Measurements from ENCODE around the gene ZNF490. TPM values are rescaled to one million over a fixed set of nuclear protein-coding genes. Genes with fewer than 3 reads are reported as not detected.
"Not testable (repeated sequence)": the region's sequence is repeated elsewhere in the genome, so short reads cannot be mapped to it uniquely, and the experiment has no call there.

ZNF490 gene
- total and polyA plus RNA-seq, 2 donors (not counting 1 experiment from before 2014, with no cell fraction given), result 5.7 to 21.2 TPM

DNA sequence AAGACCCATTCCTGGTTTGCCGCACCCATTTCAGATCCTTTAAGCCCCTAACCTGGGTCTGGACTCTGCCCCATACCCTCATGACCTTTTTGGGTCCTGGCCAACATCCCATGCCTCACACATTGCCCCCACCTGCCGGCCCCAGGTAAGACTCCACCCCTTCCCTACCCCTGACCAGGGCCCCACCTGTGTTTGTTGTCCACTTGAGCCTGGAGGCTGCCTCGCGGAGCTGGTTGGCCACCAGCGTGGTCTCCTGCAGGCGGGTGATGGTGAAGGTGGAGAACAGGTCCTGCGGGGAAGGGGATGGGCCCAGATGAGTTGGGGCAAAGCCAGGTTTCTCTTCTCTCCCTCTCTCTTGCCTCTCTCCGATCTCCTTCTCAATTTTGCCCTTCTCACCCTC is 36.4 kb upstream of the ZNF490 start:
- no peak for TF ChIP-seq EZH2 (IDR thresholded peaks at IDR 0.05; ENCODE audit: borderline replicate concordance, insufficient read depth, low read depth, low read length, poor library complexity, severe bottlenecking)
- TF ChIP-seq, protein P1, sequence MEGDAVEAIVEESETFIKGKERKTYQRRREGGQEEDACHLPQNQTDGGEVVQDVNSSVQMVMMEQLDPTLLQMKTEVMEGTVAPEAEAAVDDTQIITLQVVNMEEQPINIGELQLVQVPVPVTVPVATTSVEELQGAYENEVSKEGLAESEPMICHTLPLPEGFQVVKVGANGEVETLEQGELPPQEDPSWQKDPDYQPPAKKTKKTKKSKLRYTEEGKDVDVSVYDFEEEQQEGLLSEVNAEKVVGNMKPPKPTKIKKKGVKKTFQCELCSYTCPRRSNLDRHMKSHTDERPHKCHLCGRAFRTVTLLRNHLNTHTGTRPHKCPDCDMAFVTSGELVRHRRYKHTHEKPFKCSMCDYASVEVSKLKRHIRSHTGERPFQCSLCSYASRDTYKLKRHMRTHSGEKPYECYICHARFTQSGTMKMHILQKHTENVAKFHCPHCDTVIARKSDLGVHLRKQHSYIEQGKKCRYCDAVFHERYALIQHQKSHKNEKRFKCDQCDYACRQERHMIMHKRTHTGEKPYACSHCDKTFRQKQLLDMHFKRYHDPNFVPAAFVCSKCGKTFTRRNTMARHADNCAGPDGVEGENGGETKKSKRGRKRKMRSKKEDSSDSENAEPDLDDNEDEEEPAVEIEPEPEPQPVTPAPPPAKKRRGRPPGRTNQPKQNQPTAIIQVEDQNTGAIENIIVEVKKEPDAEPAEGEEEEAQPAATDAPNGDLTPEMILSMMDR (IDR thresholded peaks at IDR 0.05), result no peak
- peaks cover 7% of the 10 kb centered on the region for H4K20me1 ChIP-seq (ENCODE audit: control insufficient read depth, insufficient read depth, low read length, poor library complexity, severe bottlenecking)
- peak overlapping the region; percentile 71 for H3K27ac Mint-ChIP-seq
- H3K9ac ChIP-seq (ENCODE audit: low read length), result no peak overlapping the region
- H3K27ac ChIP-seq (ENCODE audit: low read length in 2 of 2), result peak overlapping the region in 1 of 2 donors; percentile 29
- WGBS (ENCODE audit: insufficient coverage), result 92% methylated on average over 6 of the region's 8 CpGs
- ChIA-PET CTCF (interaction anchor here (0.7 to 1.0 kb wide), 2 partner anchors 36 to 84 kb away, joined by 3 read pairs; partner anchors contain the start of genes ZNF490 and ZNF791), POLR2A (interaction anchor here (0.7 kb wide), 2 partner anchors 78 to 136 kb away, joined by 8 to 9 read pairs; no protein-coding TSS in a partner anchor)
- H3K36me3 ChIP-seq (replicated peaks in 1 of 2; ENCODE audit: control extremely low read depth in 1 of 2, control insufficient read depth in 1 of 2, extremely low read depth in 1 of 2, insufficient read depth in 2 of 2, low read length in 1 of 2), result peaks cover 0 to 39% of the 10 kb centered on the region in 2 experiments
- H3K4me3 ChIP-seq (ENCODE audit: control extremely low read depth in 1 of 5, extremely low read depth in 1 of 5, insufficient read depth in 1 of 5, low read depth in 2 of 5, low read length in 4 of 5), result no peak overlapping the region
- no peaks in the 10 kb centered on the region for H3K9me3 Mint-ChIP-seq (ENCODE audit: insufficient read depth)
- intact Hi-C loops (cut with micrococcal nuclease), result no loop called here
- H3K4me1 ChIP-seq (ENCODE audit: control insufficient read depth in 2 of 2, insufficient read depth in 2 of 2, low read length in 2 of 2), result peaks cover 0 to 10% of the 10 kb centered on the region in 2 donors
- H3K4me2 ChIP-seq (replicated peaks; ENCODE audit: low read depth, low read length, poor library complexity, severe bottlenecking), result no peak overlapping the region
- H3K79me2 ChIP-seq (ENCODE audit: control insufficient read depth, insufficient read depth, low read length), result peaks cover 4% of the 10 kb centered on the region
- ATAC-seq (ENCODE audit: low read depth), result no peak
- H3K4me3 Mint-ChIP-seq, result no peak overlapping the region
- no peak overlapping the region for H2AFZ ChIP-seq (ENCODE audit: insufficient read depth, low read depth, low read length, poor library complexity, severe bottlenecking)
- peaks cover 7% of the 10 kb centered on the region for H3K4me1 Mint-ChIP-seq
- H3K27me3 Mint-ChIP-seq, result no peaks in the 10 kb centered on the region
- DNase-seq, result no peak
- H3K9me3 ChIP-seq (ENCODE audit: control extremely low read depth in 1 of 3, control insufficient read depth in 2 of 3, insufficient read depth in 1 of 3, low read length in 2 of 3), result no peaks in the 10 kb centered on the region
- H3K27me3 ChIP-seq (replicated peaks in 1 of 4; ENCODE audit: control extremely low read depth in 1 of 4, control insufficient read depth in 3 of 4, insufficient read depth in 4 of 4, low read length in 3 of 4), result no peaks in the 10 kb centered on the region

DNA sequence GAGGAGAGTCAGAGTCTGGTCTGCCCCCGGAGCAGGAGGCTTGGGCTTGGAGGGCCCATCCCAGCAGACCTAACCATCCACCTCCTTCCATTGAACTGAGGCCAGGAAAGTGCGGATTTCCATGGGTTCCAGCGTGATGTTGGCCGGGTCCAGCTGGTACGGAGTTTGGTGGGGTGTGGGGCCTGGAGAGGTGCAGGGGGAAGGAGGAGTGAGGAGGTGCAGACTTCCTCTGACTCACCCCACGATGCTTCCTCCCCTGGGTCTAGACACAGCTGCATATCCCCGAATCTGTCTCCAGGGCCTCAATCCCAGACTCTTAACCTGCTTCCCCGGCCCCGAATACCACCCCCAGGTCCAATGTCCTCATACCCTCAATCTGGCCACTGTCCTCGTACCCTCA is 35.9 kb upstream of the ZNF490 start:
- no peak overlapping the region for H3K27ac ChIP-seq (ENCODE audit: low read length in 2 of 2)
- H4K20me1 ChIP-seq (ENCODE audit: control insufficient read depth, insufficient read depth, low read length, poor library complexity, severe bottlenecking), result peaks cover 7% of the 10 kb centered on the region
- intact Hi-C loops (cut with micrococcal nuclease), result no loop called here
- H3K4me3 ChIP-seq (ENCODE audit: control extremely low read depth in 1 of 5, extremely low read depth in 1 of 5, insufficient read depth in 1 of 5, low read depth in 2 of 5, low read length in 4 of 5), result no peak overlapping the region
- WGBS (ENCODE audit: insufficient coverage), result 61% methylated on average over 4 of the region's 10 CpGs
- peaks cover 0 to 10% of the 10 kb centered on the region in 2 donors for H3K4me1 ChIP-seq (ENCODE audit: control insufficient read depth in 2 of 2, insufficient read depth in 2 of 2, low read length in 2 of 2)
- no peaks in the 10 kb centered on the region for H3K27me3 ChIP-seq (replicated peaks in 1 of 4; ENCODE audit: control extremely low read depth in 1 of 4, control insufficient read depth in 3 of 4, insufficient read depth in 4 of 4, low read length in 3 of 4)
- H3K27ac Mint-ChIP-seq, result no peak overlapping the region
- no peaks in the 10 kb centered on the region for H3K9me3 ChIP-seq (ENCODE audit: control extremely low read depth in 1 of 3, control insufficient read depth in 2 of 3, insufficient read depth in 1 of 3, low read length in 2 of 3)
- ATAC-seq (ENCODE audit: low read depth), result no peak
- no peaks in the 10 kb centered on the region for H3K27me3 Mint-ChIP-seq
- POLR2A ChIA-PET, result no interaction called here
- H3K4me1 Mint-ChIP-seq, result peaks cover 7% of the 10 kb centered on the region
- no peak overlapping the region for H3K9ac ChIP-seq (ENCODE audit: low read length)
- no peak for TF ChIP-seq EZH2 (IDR thresholded peaks at IDR 0.05; ENCODE audit: borderline replicate concordance, insufficient read depth, low read depth, low read length, poor library complexity, severe bottlenecking)
- TF ChIP-seq, protein P1 (IDR thresholded peaks at IDR 0.05), result no peak
- DNase-seq, result no peak
- no peaks in the 10 kb centered on the region for H3K9me3 Mint-ChIP-seq (ENCODE audit: insufficient read depth)
- no peak overlapping the region for H3K4me3 Mint-ChIP-seq
- no peak overlapping the region for H2AFZ ChIP-seq (ENCODE audit: insufficient read depth, low read depth, low read length, poor library complexity, severe bottlenecking)
- H3K4me2 ChIP-seq (replicated peaks; ENCODE audit: low read depth, low read length, poor library complexity, severe bottlenecking), result no peak overlapping the region
- peaks cover 4% of the 10 kb centered on the region for H3K79me2 ChIP-seq (ENCODE audit: control insufficient read depth, insufficient read depth, low read length)
- CTCF ChIA-PET, result interaction anchor here (1.0 kb wide), 2 partner anchors 26 to 36 kb away, joined by 3 read pairs; partner anchors contain the start of genes ZNF490 and ZNF791
- peaks cover 0 to 35% of the 10 kb centered on the region in 2 experiments for H3K36me3 ChIP-seq (replicated peaks in 1 of 2; ENCODE audit: control extremely low read depth in 1 of 2, control insufficient read depth in 1 of 2, extremely low read depth in 1 of 2, insufficient read depth in 2 of 2, low read length in 1 of 2)

DNA sequence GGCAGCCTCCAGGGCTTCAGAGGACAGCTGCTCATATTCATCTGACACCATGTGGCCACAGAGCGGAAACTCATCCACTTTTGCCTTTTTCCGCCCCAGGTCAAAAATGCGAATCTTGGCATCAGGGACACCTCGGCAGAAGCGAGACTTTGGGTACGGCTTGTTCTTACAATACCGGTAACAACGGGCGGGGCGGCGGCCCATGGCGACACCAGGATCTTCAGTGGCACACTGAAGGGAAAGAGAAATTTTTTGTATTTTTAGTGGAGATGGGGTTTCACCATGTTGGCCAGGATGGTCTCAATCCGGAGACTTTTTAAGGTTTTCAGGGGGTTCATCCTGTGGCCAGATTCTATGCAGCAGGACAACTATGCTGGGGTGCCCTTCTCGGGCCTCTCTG is 33.1 kb upstream of the ZNF490 start:
- Histone ChIP-seq H3K4me1 (ENCODE audit: control insufficient read depth in 2 of 2, insufficient read depth in 2 of 2, low read length in 2 of 2) (peaks cover 8 to 22% of the 10 kb centered on the region in 2 donors), H4K20me1 (ENCODE audit: control insufficient read depth, insufficient read depth, low read length, poor library complexity, severe bottlenecking) (peaks cover 11% of the 10 kb centered on the region), H3K36me3 (replicated peaks in 1 of 2; ENCODE audit: control extremely low read depth in 1 of 2, control insufficient read depth in 1 of 2, extremely low read depth in 1 of 2, insufficient read depth in 2 of 2, low read length in 1 of 2) (peaks cover 0 to 21% of the 10 kb centered on the region in 2 experiments), H3K79me2 (ENCODE audit: control insufficient read depth, insufficient read depth, low read length) (peaks cover 18% of the 10 kb centered on the region)
- H3K9ac ChIP-seq (ENCODE audit: low read length); H3K4me3 Mint-ChIP-seq; H3K4me2 ChIP-seq (replicated peaks; ENCODE audit: low read depth, low read length, poor library complexity, severe bottlenecking); intact Hi-C loops (cut with micrococcal nuclease); H2AFZ ChIP-seq (ENCODE audit: insufficient read depth, low read depth, low read length, poor library complexity, severe bottlenecking); H3K27me3 Mint-ChIP-seq; H3K27me3 ChIP-seq (replicated peaks in 1 of 4; ENCODE audit: control extremely low read depth in 1 of 4, control insufficient read depth in 3 of 4, insufficient read depth in 4 of 4, low read length in 3 of 4); DNase-seq; H3K27ac ChIP-seq (ENCODE audit: low read length in 2 of 2); CTCF ChIA-PET; H3K27ac Mint-ChIP-seq; H3K9me3 Mint-ChIP-seq (ENCODE audit: insufficient read depth); H3K9me3 ChIP-seq (ENCODE audit: control extremely low read depth in 1 of 3, control insufficient read depth in 2 of 3, insufficient read depth in 1 of 3, low read length in 2 of 3); POLR2A ChIA-PET; H3K4me3 ChIP-seq (ENCODE audit: control extremely low read depth in 1 of 5, extremely low read depth in 1 of 5, insufficient read depth in 1 of 5, low read depth in 2 of 5, low read length in 4 of 5); ATAC-seq (ENCODE audit: low read depth): not testable (repeated sequence)
- WGBS (ENCODE audit: insufficient coverage), result 98% methylated on average over 14 of the region's 14 CpGs
- peaks cover 19% of the 10 kb centered on the region for H3K4me1 Mint-ChIP-seq

Measured in B cell (primary cell).